Cardiac muscle cell (in vitro differentiated cells and primary cell): ENCODE results near the gene ZMYM3. TPM values are rescaled to one million over a fixed set of nuclear protein-coding genes. Genes with fewer than 3 reads are reported as not detected.
A peak's percentile ranks its signal among the peaks of the same experiment; 100 is the strongest.
"Not testable (repeated sequence)": the region's sequence is repeated elsewhere in the genome, so short reads cannot be mapped to it uniquely, and the experiment has no call there.

Source experiments
- DNase-seq, 2 donors: peaks; one replicate each; pipeline versions ENCODE4 v3.0.0 to v3.0.0-alpha.2; 2010 to 2017; ENCODE audit warnings: low read depth in 1 of 2, low spot score in 1 of 2
- H3K27ac ChIP-seq: fragments of 200-600 bp; sonication (generic); 2 replicates; pipeline ENCODE4 v1.5.1; 2016
- H3K27me3 ChIP-seq: fragments of 200-600 bp; sonication (generic); 2 replicates; pipeline ENCODE4 v1.6.0; 2016; ENCODE audit warnings: control low read depth
- H3K36me3 ChIP-seq: fragments of 200-600 bp; sonication (generic); 2 replicates; pipeline ENCODE4 v1.5.1; 2016; ENCODE audit warnings: control low read depth
- H3K4me1 ChIP-seq: fragments of 200-600 bp; sonication (generic); 2 replicates; pipeline ENCODE4 v1.8.1; 2017; ENCODE audit warnings: low read depth, mild to moderate bottlenecking, mixed run types
- H3K4me3 ChIP-seq: fragments of 200-600 bp; sonication (generic); 2 replicates; pipeline ENCODE4 v1.5.1; 2016; ENCODE audit warnings: mild to moderate bottlenecking
- H3K9me3 ChIP-seq: fragments of 200-600 bp; sonication (generic); 2 replicates; pipeline ENCODE4 v1.5.1; 2017; ENCODE audit warnings: low read depth, mild to moderate bottlenecking, control low read depth
- CTCF ChIP-seq: IDR thresholded peaks from 2 replicates; pipeline ENCODE4 v1.5.1; 2012; ENCODE audit warnings: low read depth, mild to moderate bottlenecking, low read length
- polyA plus RNA-seq: library from polyadenylated mRNA; unstranded; fragments of >200 nt; fragmentation: Nextera tagmentation; extraction: Ambion mirVana; gene quantifications from 2 replicates; pipeline ENCODE4 v1.2.1, GENCODE V29; 2016
- total RNA-seq: library from RNA; depleted of rRNA; stranded (reverse); fragments of >200 nt; gene quantifications from 2 replicates; pipeline ENCODE4 v1.2.3, GENCODE V29; 2016

The ZMYM3 gene
- total RNA-seq (77.8 and 112 TPM in 2 replicates), polyA plus RNA-seq (24.8 and 34.4 TPM in 2 replicates)

DNA sequence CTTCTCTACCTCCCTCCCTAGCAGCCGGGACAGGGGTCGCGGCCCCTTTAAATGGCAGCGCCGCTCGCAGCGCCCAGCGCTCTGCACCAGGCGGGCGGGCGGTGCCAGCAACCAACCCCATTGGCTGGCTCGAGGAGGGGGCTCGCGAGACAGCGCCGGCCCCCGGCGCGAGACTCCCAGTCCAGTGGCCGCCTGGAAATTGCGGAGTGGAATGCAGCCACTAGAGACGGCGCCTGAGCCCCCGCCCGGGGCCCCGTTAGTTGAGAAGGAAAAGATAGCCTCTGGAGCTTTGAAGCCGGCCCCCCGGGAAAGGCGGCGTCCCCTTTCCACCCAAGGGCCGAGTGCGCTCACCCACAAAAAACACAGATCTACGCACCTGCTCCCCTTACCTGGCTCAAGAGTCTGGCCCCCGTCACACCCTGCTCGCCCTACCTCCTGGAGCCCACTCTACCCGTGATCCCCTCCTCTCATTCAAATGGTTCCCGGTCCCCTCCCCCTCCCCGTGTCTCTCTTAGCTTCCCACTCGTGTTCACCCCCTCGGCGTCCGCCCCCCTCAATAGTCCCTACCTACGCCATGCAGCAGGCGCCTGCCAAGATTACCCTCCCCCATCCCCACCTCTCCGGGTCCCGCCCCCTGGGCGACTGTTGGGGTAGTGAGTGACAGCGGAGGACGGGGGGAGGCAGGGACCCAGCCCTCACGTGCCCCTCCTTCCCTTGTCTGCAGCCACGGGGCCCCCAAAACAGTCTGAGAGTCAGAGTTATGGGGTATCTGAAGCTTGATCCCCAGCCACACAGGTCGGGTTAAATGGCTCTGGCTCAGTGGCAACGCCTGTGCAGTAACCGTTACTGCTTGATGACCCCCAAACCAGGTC lies at the start of gene ZMYM3:
TSS of gene ZMYM3 (minus strand) at position 49 of the 872 bp plus-strand sequence. CDS start 885 bp downstream, outside the sequence.
- peak within 1 kb of the TSS; percentile 74 for H3K4me3 ChIP-seq
- no peaks in the 10 kb centered on the region for H3K36me3 ChIP-seq
- peak within 1 kb of the TSS; percentile 93 for H3K27ac ChIP-seq
- TF ChIP-seq CTCF, result no peak
- H3K9me3 ChIP-seq, result no peaks in the 10 kb centered on the region
- H3K27me3 ChIP-seq, result no peaks in the 10 kb centered on the region
- peaks cover 8% of the 10 kb centered on the region for H3K4me1 ChIP-seq
- DNase-seq, result peak; percentile 89 to 90

GRCh38 chrX:71302461-71303213 lies 48.7 kb upstream of the ZMYM3 start:
- peaks cover 11% of the 10 kb centered on the region for H3K36me3 ChIP-seq
- H3K4me1 ChIP-seq, result peaks cover 6% of the 10 kb centered on the region
- peak in 1 of 2 donors; percentile 29 for DNase-seq
- peak overlapping the region; percentile 30 for H3K4me3 ChIP-seq
- peak overlapping the region; percentile 98 for H3K27ac ChIP-seq
- H3K9me3 ChIP-seq, result no peaks in the 10 kb centered on the region
- no peaks in the 10 kb centered on the region for H3K27me3 ChIP-seq
- no peak for TF ChIP-seq CTCF

DNA sequence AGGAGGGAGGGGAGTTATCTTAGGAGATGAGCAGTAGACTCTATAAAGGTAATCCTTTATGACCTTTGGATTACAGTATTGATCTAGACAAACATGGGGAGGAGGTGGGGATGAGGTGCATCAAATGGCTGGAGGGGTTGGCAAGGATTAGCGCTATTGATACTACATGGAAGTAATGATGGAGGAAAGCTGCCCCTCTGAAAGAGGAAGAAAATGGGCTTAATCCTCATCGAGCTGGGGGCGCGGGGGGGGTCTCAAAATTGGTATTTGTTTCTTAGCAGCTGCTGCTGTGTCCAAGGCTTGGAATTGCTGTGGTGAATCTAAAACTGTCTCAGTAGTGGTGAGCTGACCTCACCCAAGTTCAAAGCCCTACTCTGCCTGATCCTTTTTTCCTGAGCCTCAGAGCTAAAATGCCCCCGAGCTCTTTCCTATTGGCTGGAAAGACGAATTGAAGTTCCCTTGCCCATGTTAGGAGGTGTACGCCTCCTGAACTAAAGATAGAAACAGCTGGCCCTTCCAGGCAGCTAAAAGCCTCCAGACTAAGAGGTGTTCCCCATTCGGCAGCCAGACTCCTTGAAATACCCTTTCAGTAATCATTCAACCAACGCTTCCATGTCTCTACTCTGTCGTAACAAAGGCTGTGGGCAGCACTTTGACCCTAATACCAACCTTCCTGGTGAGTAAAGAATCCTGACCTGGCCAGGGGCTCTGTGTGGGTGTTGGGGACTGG lies 47.4 kb upstream of the ZMYM3 start, which contains the start of gene ITGB1BP2:
TSS of gene ITGB1BP2 (plus strand) at position 556 of the 730 bp plus-strand sequence. CDS start at position 613, 57 bp downstream.
- peak; percentile 64 to 87 for DNase-seq
- Histone ChIP-seq H3K4me1 (peaks cover 6% of the 10 kb centered on the region), H3K27me3 (no peaks in the 10 kb centered on the region), H3K27ac (peak within 1 kb of the TSS; percentile 98), H3K36me3 (peaks cover 16% of the 10 kb centered on the region), H3K4me3 (peak within 1 kb of the TSS; percentile 30), H3K9me3 (no peaks in the 10 kb centered on the region)
- TF ChIP-seq CTCF, result no peak

GRCh38 chrX:71300495-71300894 lies 46.6 kb upstream of the ZMYM3 start:
- not testable (repeated sequence) for H3K4me1 ChIP-seq, H3K4me3 ChIP-seq, DNase-seq, H3K9me3 ChIP-seq, H3K27me3 ChIP-seq
- Histone ChIP-seq H3K36me3 (peaks cover 18% of the 10 kb centered on the region), H3K27ac (peak overlapping the region; percentile 98)

- H3K9me3 ChIP-seq, DNase-seq, H3K27me3 ChIP-seq, H3K4me3 ChIP-seq, H3K4me1 ChIP-seq: not testable (repeated sequence)
- peak overlapping the region; percentile 98 for H3K27ac ChIP-seq
- peaks cover 16% of the 10 kb centered on the region for H3K36me3 ChIP-seq
These were observed 46.1 kb upstream of the ZMYM3 start for GRCh38 chrX:71300064-71300463.

DNA sequence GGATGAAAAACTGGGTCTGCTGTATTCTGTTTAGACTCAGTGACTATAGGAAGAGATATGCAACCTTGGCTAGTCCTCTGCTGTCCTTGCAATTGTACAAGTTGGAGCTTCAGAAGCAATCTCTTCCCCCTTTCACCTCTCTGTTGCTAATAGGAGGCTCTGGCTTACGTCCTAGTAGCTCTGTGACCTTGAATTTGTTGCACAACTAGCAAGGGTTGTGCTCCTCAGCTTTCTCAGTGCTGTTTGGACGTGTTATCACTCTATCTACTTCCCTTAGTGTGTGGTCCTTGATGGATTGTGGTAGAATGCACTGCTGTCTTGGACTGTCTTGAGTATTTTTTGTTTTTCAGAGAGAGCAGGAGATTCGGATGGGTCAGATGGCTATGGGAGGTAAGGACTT lies 44.2 kb upstream of the ZMYM3 start:
- peak in 1 of 2 donors; percentile 61 for DNase-seq
- no peaks in the 10 kb centered on the region for H3K27me3 ChIP-seq
- no peaks in the 10 kb centered on the region for H3K9me3 ChIP-seq
- no peak for TF ChIP-seq CTCF
- no peak overlapping the region for H3K4me3 ChIP-seq
- H3K36me3 ChIP-seq, result peaks cover 23% of the 10 kb centered on the region
- H3K4me1 ChIP-seq, result peaks cover 6% of the 10 kb centered on the region
- H3K27ac ChIP-seq, result peak overlapping the region; percentile 6
